Measurements from ENCODE around the gene ARL6IP5.

Gene ARL6IP5

GRCh38 chr3:69126216-69126615 lies 41.5 kb downstream of the ARL6IP5 start:
- no peaks in the 10 kb centered on the region for H3K4me1 ChIP-seq (ENCODE audit: control insufficient read depth in 1 of 2, insufficient read depth in 2 of 2, low read length in 2 of 2)
- no peaks in the 10 kb centered on the region for H3K9me3 ChIP-seq (ENCODE audit: control insufficient read depth in 1 of 2, low read length in 2 of 2)
- H3K27me3 ChIP-seq (ENCODE audit: control insufficient read depth in 1 of 2, insufficient read depth in 2 of 2, low read length in 2 of 2), result no peaks in the 10 kb centered on the region
- H3K4me3 ChIP-seq (ENCODE audit: low read depth in 1 of 2, low read length in 2 of 2), result no peak overlapping the region
- H3K9ac ChIP-seq (ENCODE audit: low read depth in 1 of 2, low read length in 2 of 2), result no peak overlapping the region
- no peaks in the 10 kb centered on the region for H3K36me3 ChIP-seq (ENCODE audit: control insufficient read depth in 1 of 2, insufficient read depth in 2 of 2, low read length in 2 of 2)
- no peak overlapping the region for H3K27ac ChIP-seq (ENCODE audit: low read depth, low read length)

GRCh38 chr3:69126999-69127398 lies 42.3 kb downstream of the ARL6IP5 start:
- no peaks in the 10 kb centered on the region for H3K27me3 ChIP-seq (ENCODE audit: control insufficient read depth in 1 of 2, insufficient read depth in 2 of 2, low read length in 2 of 2)
- H3K9ac ChIP-seq (ENCODE audit: low read depth in 1 of 2, low read length in 2 of 2), result no peak overlapping the region
- no peaks in the 10 kb centered on the region for H3K36me3 ChIP-seq (ENCODE audit: control insufficient read depth in 1 of 2, insufficient read depth in 2 of 2, low read length in 2 of 2)
- no peaks in the 10 kb centered on the region for H3K9me3 ChIP-seq (ENCODE audit: control insufficient read depth in 1 of 2, low read length in 2 of 2)
- H3K4me1 ChIP-seq (ENCODE audit: control insufficient read depth in 1 of 2, insufficient read depth in 2 of 2, low read length in 2 of 2), result no peaks in the 10 kb centered on the region
- H3K4me3 ChIP-seq (ENCODE audit: low read depth in 1 of 2, low read length in 2 of 2), result no peak overlapping the region
- H3K27ac ChIP-seq (ENCODE audit: low read depth, low read length), result no peak overlapping the region

DNA sequence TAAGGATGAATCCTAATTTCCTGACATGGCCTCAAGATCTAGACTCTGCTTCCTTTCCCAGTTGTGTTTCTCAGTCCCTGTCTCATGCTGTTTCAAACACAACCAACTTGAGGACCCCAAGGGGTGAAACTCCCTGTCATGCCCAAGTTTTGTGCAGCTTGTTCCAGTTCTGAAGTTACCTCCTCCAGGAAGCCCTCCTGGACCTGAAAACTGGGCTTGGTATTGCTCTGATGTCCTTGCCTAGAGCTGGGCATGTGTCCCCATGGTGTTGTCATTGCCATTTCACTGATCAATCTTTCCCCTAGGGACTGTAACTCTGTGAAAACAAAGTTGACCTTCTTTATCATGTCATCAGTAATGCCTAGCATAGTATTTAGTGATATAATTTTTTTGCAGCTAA lies 43.8 kb downstream of the ARL6IP5 start:
- no peaks in the 10 kb centered on the region for H3K27me3 ChIP-seq (ENCODE audit: control insufficient read depth in 1 of 2, insufficient read depth in 2 of 2, low read length in 2 of 2)
- H3K4me1 ChIP-seq (ENCODE audit: control insufficient read depth in 1 of 2, insufficient read depth in 2 of 2, low read length in 2 of 2), result no peaks in the 10 kb centered on the region
- no peaks in the 10 kb centered on the region for H3K36me3 ChIP-seq (ENCODE audit: control insufficient read depth in 1 of 2, insufficient read depth in 2 of 2, low read length in 2 of 2)
- no peaks in the 10 kb centered on the region for H3K9me3 ChIP-seq (ENCODE audit: control insufficient read depth in 1 of 2, low read length in 2 of 2)
- no peak overlapping the region for H3K27ac ChIP-seq (ENCODE audit: low read depth, low read length)
- no peak overlapping the region for H3K9ac ChIP-seq (ENCODE audit: low read depth in 1 of 2, low read length in 2 of 2)
- no peak overlapping the region for H3K4me3 ChIP-seq (ENCODE audit: low read depth in 1 of 2, low read length in 2 of 2)

- Histone ChIP-seq H3K36me3 (ENCODE audit: control insufficient read depth in 1 of 2, insufficient read depth in 2 of 2, low read length in 2 of 2) (no peaks in the 10 kb centered on the region), H3K27ac (ENCODE audit: low read depth, low read length) (no peak overlapping the region), H3K9me3 (ENCODE audit: control insufficient read depth in 1 of 2, low read length in 2 of 2) (no peaks in the 10 kb centered on the region)
Observed at GRCh38 chr3:69129531-69129930, 44.8 kb downstream of the ARL6IP5 start.

DNA sequence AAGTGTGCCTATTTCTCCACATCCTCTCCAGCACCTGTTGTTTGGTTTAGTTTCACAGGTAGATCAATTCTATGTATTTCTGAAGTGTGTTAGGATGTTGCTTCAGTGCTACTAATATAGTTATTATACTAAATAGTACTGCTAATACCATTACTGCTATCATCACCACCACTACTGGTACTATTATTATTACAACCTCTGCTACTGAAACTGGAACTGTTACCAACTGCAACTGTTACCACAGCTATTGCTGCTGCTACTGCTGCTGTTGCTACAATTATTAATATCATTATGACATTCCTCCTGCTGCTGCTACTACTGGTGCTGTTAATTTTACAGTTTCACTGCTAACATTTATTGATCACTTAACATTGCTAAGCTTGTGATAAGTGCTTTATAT lies 46.0 kb downstream of the ARL6IP5 start:
- Histone ChIP-seq H3K27ac (ENCODE audit: low read depth, low read length) (no peak overlapping the region), H3K36me3 (ENCODE audit: control insufficient read depth in 1 of 2, insufficient read depth in 2 of 2, low read length in 2 of 2) (no peaks in the 10 kb centered on the region), H3K4me3 (ENCODE audit: low read depth in 1 of 2, low read length in 2 of 2) (no peak overlapping the region), H3K9me3 (ENCODE audit: control insufficient read depth in 1 of 2, low read length in 2 of 2) (no peaks in the 10 kb centered on the region), H3K4me1 (ENCODE audit: control insufficient read depth in 1 of 2, insufficient read depth in 2 of 2, low read length in 2 of 2) (no peaks in the 10 kb centered on the region), H3K27me3 (ENCODE audit: control insufficient read depth in 1 of 2, insufficient read depth in 2 of 2, low read length in 2 of 2) (no peaks in the 10 kb centered on the region), H3K9ac (ENCODE audit: low read depth in 1 of 2, low read length in 2 of 2) (no peak overlapping the region)

More at GRCh38 chr3:69129531-69129930, 44.8 kb downstream of the ARL6IP5 start:
- H3K4me3 ChIP-seq (ENCODE audit: low read depth in 1 of 2, low read length in 2 of 2), result no peak overlapping the region
- no peaks in the 10 kb centered on the region for H3K4me1 ChIP-seq (ENCODE audit: control insufficient read depth in 1 of 2, insufficient read depth in 2 of 2, low read length in 2 of 2)
- H3K9ac ChIP-seq (ENCODE audit: low read depth in 1 of 2, low read length in 2 of 2), result no peak overlapping the region
- no peaks in the 10 kb centered on the region for H3K27me3 ChIP-seq (ENCODE audit: control insufficient read depth in 1 of 2, insufficient read depth in 2 of 2, low read length in 2 of 2)

DNA sequence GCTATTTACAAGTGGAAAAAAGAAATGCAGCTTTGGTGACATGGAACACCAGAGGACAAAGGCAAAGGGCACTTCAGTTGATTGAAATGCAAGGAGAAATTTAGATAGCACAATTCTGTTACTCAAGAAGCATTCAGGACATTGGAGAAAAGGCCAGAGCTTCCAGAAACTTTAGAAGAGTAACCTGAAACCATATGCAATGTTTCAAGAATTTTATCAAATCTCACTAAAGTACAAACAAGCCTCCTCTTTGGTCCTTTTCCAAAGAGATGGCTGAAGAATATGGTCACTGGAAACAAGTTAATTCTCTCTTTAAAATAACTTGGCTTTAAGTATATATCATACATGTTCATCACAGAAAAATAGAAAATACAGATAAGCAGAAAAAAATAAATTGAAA lies 52.3 kb downstream of the ARL6IP5 start:
- Histone ChIP-seq H3K9ac (ENCODE audit: low read depth in 1 of 2, low read length in 2 of 2) (no peak overlapping the region), H3K36me3 (ENCODE audit: control insufficient read depth in 1 of 2, insufficient read depth in 2 of 2, low read length in 2 of 2) (no peaks in the 10 kb centered on the region), H3K4me3 (ENCODE audit: low read depth in 1 of 2, low read length in 2 of 2) (no peak overlapping the region), H3K9me3 (ENCODE audit: control insufficient read depth in 1 of 2, low read length in 2 of 2) (no peaks in the 10 kb centered on the region), H3K4me1 (ENCODE audit: control insufficient read depth in 1 of 2, insufficient read depth in 2 of 2, low read length in 2 of 2) (no peaks in the 10 kb centered on the region), H3K27ac (ENCODE audit: low read depth, low read length) (no peak overlapping the region), H3K27me3 (ENCODE audit: control insufficient read depth in 1 of 2, insufficient read depth in 2 of 2, low read length in 2 of 2) (no peaks in the 10 kb centered on the region)

DNA sequence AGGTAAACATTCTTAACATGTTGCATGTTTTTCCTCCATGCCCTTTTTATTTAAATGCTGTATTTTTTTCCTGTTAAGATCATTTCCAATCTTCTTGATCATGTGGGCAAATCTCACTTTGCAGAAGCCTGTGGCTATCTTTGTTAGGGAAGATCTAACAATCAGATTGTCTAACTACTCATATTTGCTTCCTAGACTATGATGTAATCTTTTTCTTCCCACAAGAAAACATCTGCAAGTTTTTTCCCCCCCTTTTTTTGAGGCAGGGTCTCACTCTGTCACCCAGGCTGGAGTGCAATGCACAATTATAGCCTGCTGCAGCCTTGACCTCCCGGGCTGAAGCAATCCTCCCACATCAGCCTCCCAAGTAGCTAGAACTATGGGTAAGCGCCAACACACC lies 52.7 kb downstream of the ARL6IP5 start:
- Histone ChIP-seq H3K36me3 (ENCODE audit: control insufficient read depth in 1 of 2, insufficient read depth in 2 of 2, low read length in 2 of 2) (no peaks in the 10 kb centered on the region), H3K9me3 (ENCODE audit: control insufficient read depth in 1 of 2, low read length in 2 of 2) (no peaks in the 10 kb centered on the region), H3K4me3 (ENCODE audit: low read depth in 1 of 2, low read length in 2 of 2) (no peak overlapping the region), H3K9ac (ENCODE audit: low read depth in 1 of 2, low read length in 2 of 2) (no peak overlapping the region), H3K4me1 (ENCODE audit: control insufficient read depth in 1 of 2, insufficient read depth in 2 of 2, low read length in 2 of 2) (no peaks in the 10 kb centered on the region), H3K27ac (ENCODE audit: low read depth, low read length) (no peak overlapping the region), H3K27me3 (ENCODE audit: control insufficient read depth in 1 of 2, insufficient read depth in 2 of 2, low read length in 2 of 2) (no peaks in the 10 kb centered on the region)

GRCh38 chr3:69141313-69141712 lies 56.6 kb downstream of the ARL6IP5 start:
- no peaks in the 10 kb centered on the region for H3K27me3 ChIP-seq (ENCODE audit: control insufficient read depth in 1 of 2, insufficient read depth in 2 of 2, low read length in 2 of 2)
- no peaks in the 10 kb centered on the region for H3K9me3 ChIP-seq (ENCODE audit: control insufficient read depth in 1 of 2, low read length in 2 of 2)
- no peak overlapping the region for H3K4me3 ChIP-seq (ENCODE audit: low read depth in 1 of 2, low read length in 2 of 2)
- H3K9ac ChIP-seq (ENCODE audit: low read depth in 1 of 2, low read length in 2 of 2), result no peak overlapping the region
- no peaks in the 10 kb centered on the region for H3K36me3 ChIP-seq (ENCODE audit: control insufficient read depth in 1 of 2, insufficient read depth in 2 of 2, low read length in 2 of 2)
- H3K4me1 ChIP-seq (ENCODE audit: control insufficient read depth in 1 of 2, insufficient read depth in 2 of 2, low read length in 2 of 2), result no peaks in the 10 kb centered on the region
- no peak overlapping the region for H3K27ac ChIP-seq (ENCODE audit: low read depth, low read length)

DNA sequence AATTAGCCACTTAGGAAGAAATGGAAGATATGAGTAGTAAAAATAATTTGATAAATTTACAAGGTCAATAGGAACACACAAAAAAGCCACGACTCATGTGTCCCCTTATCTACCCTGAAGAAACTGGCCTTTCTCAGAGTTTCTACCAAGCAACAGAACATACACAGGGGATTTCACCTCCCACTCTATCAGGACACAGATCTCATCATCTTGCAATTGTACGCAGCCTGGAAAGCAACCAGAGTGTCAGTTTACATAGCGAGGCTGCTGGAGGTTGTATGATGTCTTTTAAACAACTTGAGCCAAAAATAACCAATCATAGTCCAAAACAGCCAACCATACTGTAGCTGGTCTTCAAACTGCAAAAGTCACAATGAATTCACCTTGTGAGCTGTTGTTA lies 57.4 kb downstream of the ARL6IP5 start:
- H3K4me1 ChIP-seq (ENCODE audit: control insufficient read depth in 1 of 2, insufficient read depth in 2 of 2, low read length in 2 of 2), result no peaks in the 10 kb centered on the region
- H3K9ac ChIP-seq (ENCODE audit: low read depth in 1 of 2, low read length in 2 of 2), result no peak overlapping the region
- no peak overlapping the region for H3K4me3 ChIP-seq (ENCODE audit: low read depth in 1 of 2, low read length in 2 of 2)
- no peaks in the 10 kb centered on the region for H3K36me3 ChIP-seq (ENCODE audit: control insufficient read depth in 1 of 2, insufficient read depth in 2 of 2, low read length in 2 of 2)
- no peak overlapping the region for H3K27ac ChIP-seq (ENCODE audit: low read depth, low read length)
- H3K27me3 ChIP-seq (ENCODE audit: control insufficient read depth in 1 of 2, insufficient read depth in 2 of 2, low read length in 2 of 2), result no peaks in the 10 kb centered on the region
- H3K9me3 ChIP-seq (ENCODE audit: control insufficient read depth in 1 of 2, low read length in 2 of 2), result no peaks in the 10 kb centered on the region

GRCh38 chr3:69142797-69143454 lies 58.2 kb downstream of the ARL6IP5 start:
- H3K4me3 ChIP-seq (ENCODE audit: low read depth in 1 of 2, low read length in 2 of 2), result no peak overlapping the region
- H3K27ac ChIP-seq (ENCODE audit: low read depth, low read length), result no peak overlapping the region

GRCh38 chr3:69143612-69144011 lies 58.9 kb downstream of the ARL6IP5 start:
- H3K4me3 ChIP-seq (ENCODE audit: low read depth in 1 of 2, low read length in 2 of 2), result no peak overlapping the region
- H3K36me3 ChIP-seq (ENCODE audit: control insufficient read depth in 1 of 2, insufficient read depth in 2 of 2, low read length in 2 of 2), result no peaks in the 10 kb centered on the region
- H3K27me3 ChIP-seq (ENCODE audit: control insufficient read depth in 1 of 2, insufficient read depth in 2 of 2, low read length in 2 of 2), result no peaks in the 10 kb centered on the region
- no peaks in the 10 kb centered on the region for H3K9me3 ChIP-seq (ENCODE audit: control insufficient read depth in 1 of 2, low read length in 2 of 2)
- H3K4me1 ChIP-seq (ENCODE audit: control insufficient read depth in 1 of 2, insufficient read depth in 2 of 2, low read length in 2 of 2), result no peaks in the 10 kb centered on the region
- no peak overlapping the region for H3K27ac ChIP-seq (ENCODE audit: low read depth, low read length)
- H3K9ac ChIP-seq (ENCODE audit: low read depth in 1 of 2, low read length in 2 of 2), result no peak overlapping the region

More at GRCh38 chr3:69142797-69143454, 58.2 kb downstream of the ARL6IP5 start:
- Histone ChIP-seq H3K9ac (ENCODE audit: low read depth in 1 of 2, low read length in 2 of 2) (no peak overlapping the region), H3K36me3 (ENCODE audit: control insufficient read depth in 1 of 2, insufficient read depth in 2 of 2, low read length in 2 of 2) (no peaks in the 10 kb centered on the region), H3K9me3 (ENCODE audit: control insufficient read depth in 1 of 2, low read length in 2 of 2) (no peaks in the 10 kb centered on the region), H3K4me1 (ENCODE audit: control insufficient read depth in 1 of 2, insufficient read depth in 2 of 2, low read length in 2 of 2) (no peaks in the 10 kb centered on the region), H3K27me3 (ENCODE audit: control insufficient read depth in 1 of 2, insufficient read depth in 2 of 2, low read length in 2 of 2) (no peaks in the 10 kb centered on the region)
